Endothelial cell of umbilical vein (primary cell): ENCODE results near the gene MLF1. TPM values are rescaled to one million over a fixed set of nuclear protein-coding genes. Genes with fewer than 3 reads are reported as not detected.

Source experiments
- BruUV-seq: library from RNA; stranded (reverse); fragments of 400-500 nt; replicated peaks from 2 replicates; lab custom pipeline; 2021; lab: Mats Ljungman, UMichigan
- CTCF ChIA-PET: fragments of 300-600, 350-600 bp; sonication (Branson Sonifier 250); formaldehyde crosslinking; loops from one replicate; lab custom pipeline; 2021; ENCODE audit warnings: antibody characterized with exemption, inconsistent platforms; lab: Charles Lee
- POLR2A ChIA-PET: fragments of 300-600, 350-600 bp; sonication (Branson Sonifier 250); formaldehyde crosslinking; loops from one replicate; lab custom pipeline; 2021; ENCODE audit warnings: antibody characterized with exemption, inconsistent platforms; lab: Charles Lee
- DNase-seq: peaks from one replicate; pipeline ENCODE4 v3.0.0-alpha.2; 2011; ENCODE audit warnings: low read depth, low spot score
- FAIRE-seq: peaks from 2 replicates; lab custom pipeline; 2011; peaks lifted over from hg19 to GRCh38; lab: Jason Lieb, UNC
- H2AFZ ChIP-seq: 2 replicates; pipeline ENCODE4 v1.6.0; 2012; ENCODE audit warnings: low read depth, low read length, control low read depth, inconsistent platforms
- H3K27ac ChIP-seq: 2 replicates; pipeline ENCODE4 v1.5.1; 2011; ENCODE audit warnings: low read depth, mild to moderate bottlenecking, control low read depth, low read length, moderate library complexity; ENCODE audit not compliant: insufficient read depth
- H3K27me3 ChIP-seq, 2 experiments: 2 replicates each; pipeline versions ENCODE4 v1.6.0 to v1.6.1; 2011; ENCODE audit warnings: low read length in 2 of 2, mixed read lengths in 1 of 2; ENCODE audit not compliant: control insufficient read depth in 2 of 2, insufficient read depth in 2 of 2
- H3K36me3 ChIP-seq, 2 experiments: 2 replicates in 1 of 2; 3 replicates in 1 of 2; pipeline ENCODE4 v1.5.1; 2011; ENCODE audit warnings: low read length in 2 of 2, mild to moderate bottlenecking in 1 of 2, moderate library complexity in 1 of 2; ENCODE audit not compliant: control insufficient read depth in 2 of 2, insufficient read depth in 2 of 2; ENCODE audit errors: extremely low read depth in 1 of 2
- H3K4me1 ChIP-seq: 3 replicates; pipeline ENCODE4 v1.5.1; 2011; ENCODE audit warnings: mild to moderate bottlenecking, low read length; ENCODE audit not compliant: control insufficient read depth, insufficient read depth; ENCODE audit errors: extremely low read depth
- H3K4me2 ChIP-seq: 2 replicates; pipeline ENCODE4 v1.6.1; 2011; ENCODE audit warnings: low read length, control low read depth, mixed read lengths; ENCODE audit not compliant: insufficient read depth
- H3K4me3 ChIP-seq, 3 experiments: fragments of 200-600 bp in 1 of 3; sonication (generic), shearing (Covaris generic) in 1 of 3; replicated peaks in 1 of 3; 2 replicates each; pipeline ENCODE4 v1.5.1; 2011 to 2016; ENCODE audit warnings: control low read depth in 3 of 3, low read length in 3 of 3, mild to moderate bottlenecking in 2 of 3, inconsistent platforms in 1 of 3, low read depth in 1 of 3, moderate library complexity in 1 of 3; ENCODE audit not compliant: insufficient read depth in 1 of 3
- H3K79me2 ChIP-seq: 2 replicates; pipeline ENCODE4 v1.6.0; 2012; ENCODE audit warnings: low read length, inconsistent platforms; ENCODE audit not compliant: control insufficient read depth, insufficient read depth
- H3K9ac ChIP-seq: replicated peaks from 2 replicates; pipeline ENCODE3; 2011; ENCODE audit warnings: low read length, control low read depth; ENCODE audit not compliant: insufficient read depth; ENCODE audit errors: extremely low read depth
- H3K9me1 ChIP-seq: replicated peaks from 3 replicates; pipeline ENCODE4 v1.6.0; 2011; ENCODE audit warnings: mild to moderate bottlenecking, low read length; ENCODE audit not compliant: control insufficient read depth, insufficient read depth; ENCODE audit errors: extremely low read depth
- H3K9me3 ChIP-seq: replicated peaks from 2 replicates; pipeline ENCODE4 v1.5.1; 2012; ENCODE audit warnings: low read length, inconsistent platforms; ENCODE audit not compliant: control insufficient read depth, insufficient read depth
- H4K20me1 ChIP-seq: replicated peaks from 2 replicates; pipeline ENCODE3; 2011; ENCODE audit warnings: mild to moderate bottlenecking, low read length; ENCODE audit not compliant: control insufficient read depth, insufficient read depth; ENCODE audit errors: extremely low read depth
- MYC ChIP-seq: IDR thresholded peaks from one replicate; pipeline ENCODE4 v1.6.1; 2011; ENCODE audit warnings: mild to moderate bottlenecking, low read depth, low read length
- dilution Hi-C: fragments of 300-500 bp; cut with MboI; formaldehyde crosslinking; loops from one replicate; pipeline ENCODE4 v1.15.0; 2019; ENCODE audit warnings: low sequenced_read_pairs; ENCODE audit not compliant: extremely low pct_ligation_motif_present
- intact Hi-C: fragments of 100-400 bp; cut with micrococcal nuclease; formaldehyde crosslinking; loops from one replicate; pipeline ENCODE4 v1.10.0; 2022
- polyA plus RNA-seq, 4 experiments: library from polyadenylated mRNA; depleted of rRNA in 3 of 4; stranded (reverse) in 3 of 4; unstranded in 1 of 4; fragments of >200 nt; gene quantifications; 2 replicates each; pipeline versions ENCODE4 v1.2.1 to v1.2.3, GENCODE V29; 2011 to 2012; ENCODE audit warnings: missing spikeins in 1 of 4
- total RNA-seq: library from RNA; stranded (reverse); gene quantifications from 2 replicates; pipeline ENCODE4 v1.2.3, GENCODE V29; 2021
- TF ChIP-seq, protein P1 (sequence below), 2 donors: IDR thresholded peaks; 1 replicate in 1 of 2; 2 replicates in 1 of 2; pipeline ENCODE4 v1.5.1; 2011; ENCODE audit warnings: low read length in 2 of 2, mild to moderate bottlenecking in 2 of 2, moderate library complexity in 2 of 2, control low read depth in 1 of 2, inconsistent platforms in 1 of 2, low read depth in 1 of 2; ENCODE audit not compliant: insufficient read depth in 1 of 2; ENCODE audit errors: extremely low read depth in 1 of 2

The MLF1 gene
- total and polyA plus RNA-seq, 2 donors (not counting 3 experiments of a cell fraction or from before 2014, with no cell fraction given) = 3.0 to 5.3 TPM

DNA sequence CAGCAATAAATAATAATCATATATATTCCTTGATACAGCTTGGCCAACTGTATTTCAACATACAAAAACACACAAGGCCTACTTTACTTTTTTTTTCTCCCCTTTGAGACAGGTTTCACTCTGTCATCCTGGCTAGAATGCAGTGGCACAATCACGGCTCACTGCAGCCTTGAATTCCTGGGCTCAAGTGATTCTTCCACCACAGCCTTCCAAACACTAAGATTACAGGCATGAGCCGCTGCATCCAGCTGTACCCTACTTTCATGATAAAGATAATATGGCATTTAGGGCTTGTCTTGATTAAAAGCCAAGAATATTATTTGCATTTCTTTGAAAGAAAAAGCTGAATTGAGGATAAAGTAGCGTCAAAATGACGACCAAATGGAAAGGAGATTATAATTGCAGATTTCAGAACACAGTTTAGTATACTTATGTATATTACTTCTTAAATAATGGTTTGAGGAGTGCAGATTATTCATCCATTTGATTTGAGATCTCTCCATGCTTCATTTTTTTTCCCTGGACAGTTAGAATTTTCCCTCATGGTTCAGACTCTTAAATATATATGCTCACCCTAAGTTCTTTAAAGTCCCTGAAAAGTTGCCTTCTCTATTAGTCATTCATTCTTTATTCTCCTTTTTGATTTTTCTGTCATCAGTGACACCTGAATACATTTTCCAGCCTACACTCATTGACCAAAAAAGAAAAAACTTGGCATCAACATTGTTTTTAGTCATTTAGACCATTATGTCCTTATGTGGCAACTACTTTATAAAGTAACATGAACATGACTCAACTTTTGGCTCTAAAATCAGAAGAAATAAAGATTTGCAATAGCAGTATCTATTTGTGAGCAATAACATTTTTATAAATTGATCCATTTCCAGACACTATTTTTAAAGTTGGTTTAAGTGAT, 48.5 kb upstream of the MLF1 start:
- H3K9me3 ChIP-seq = no peaks in the 10 kb centered on the region
- no peaks in the 10 kb centered on the region for H3K79me2 ChIP-seq
- intact Hi-C loops = no loop called here
- no peak overlapping the region for H3K4me2 ChIP-seq
- no peaks in the 10 kb centered on the region for H3K27me3 ChIP-seq
- dilution Hi-C loops = no loop called here
- no peak overlapping the region for H3K27ac ChIP-seq
- no peak overlapping the region for H3K4me3 ChIP-seq
- no peaks in the 10 kb centered on the region for H3K4me1 ChIP-seq
- no peaks in the 10 kb centered on the region for H3K9me1 ChIP-seq
- no peaks in the 10 kb centered on the region for H4K20me1 ChIP-seq
- DNase-seq (no peak), FAIRE-seq (no peak)
- no peak overlapping the region for H3K9ac ChIP-seq
- no peaks in the 10 kb centered on the region for H3K36me3 ChIP-seq
- ChIA-PET CTCF (interaction anchor here (0.7 to 1.2 kb wide), 2 partner anchors 18 to 905 kb away, joined by 4 to 5 read pairs; no protein-coding TSS in a partner anchor), POLR2A (no interaction called here)
- BruUV-seq = no TSS peak
- no peak overlapping the region for H2AFZ ChIP-seq
- TF ChIP-seq, protein P1, sequence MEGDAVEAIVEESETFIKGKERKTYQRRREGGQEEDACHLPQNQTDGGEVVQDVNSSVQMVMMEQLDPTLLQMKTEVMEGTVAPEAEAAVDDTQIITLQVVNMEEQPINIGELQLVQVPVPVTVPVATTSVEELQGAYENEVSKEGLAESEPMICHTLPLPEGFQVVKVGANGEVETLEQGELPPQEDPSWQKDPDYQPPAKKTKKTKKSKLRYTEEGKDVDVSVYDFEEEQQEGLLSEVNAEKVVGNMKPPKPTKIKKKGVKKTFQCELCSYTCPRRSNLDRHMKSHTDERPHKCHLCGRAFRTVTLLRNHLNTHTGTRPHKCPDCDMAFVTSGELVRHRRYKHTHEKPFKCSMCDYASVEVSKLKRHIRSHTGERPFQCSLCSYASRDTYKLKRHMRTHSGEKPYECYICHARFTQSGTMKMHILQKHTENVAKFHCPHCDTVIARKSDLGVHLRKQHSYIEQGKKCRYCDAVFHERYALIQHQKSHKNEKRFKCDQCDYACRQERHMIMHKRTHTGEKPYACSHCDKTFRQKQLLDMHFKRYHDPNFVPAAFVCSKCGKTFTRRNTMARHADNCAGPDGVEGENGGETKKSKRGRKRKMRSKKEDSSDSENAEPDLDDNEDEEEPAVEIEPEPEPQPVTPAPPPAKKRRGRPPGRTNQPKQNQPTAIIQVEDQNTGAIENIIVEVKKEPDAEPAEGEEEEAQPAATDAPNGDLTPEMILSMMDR (IDR thresholded peaks at IDR 0.05; ENCODE audit: extremely low read depth in 1 of 2, insufficient read depth in 1 of 2, low read depth in 1 of 2, low read length in 2 of 2) = no peak

DNA sequence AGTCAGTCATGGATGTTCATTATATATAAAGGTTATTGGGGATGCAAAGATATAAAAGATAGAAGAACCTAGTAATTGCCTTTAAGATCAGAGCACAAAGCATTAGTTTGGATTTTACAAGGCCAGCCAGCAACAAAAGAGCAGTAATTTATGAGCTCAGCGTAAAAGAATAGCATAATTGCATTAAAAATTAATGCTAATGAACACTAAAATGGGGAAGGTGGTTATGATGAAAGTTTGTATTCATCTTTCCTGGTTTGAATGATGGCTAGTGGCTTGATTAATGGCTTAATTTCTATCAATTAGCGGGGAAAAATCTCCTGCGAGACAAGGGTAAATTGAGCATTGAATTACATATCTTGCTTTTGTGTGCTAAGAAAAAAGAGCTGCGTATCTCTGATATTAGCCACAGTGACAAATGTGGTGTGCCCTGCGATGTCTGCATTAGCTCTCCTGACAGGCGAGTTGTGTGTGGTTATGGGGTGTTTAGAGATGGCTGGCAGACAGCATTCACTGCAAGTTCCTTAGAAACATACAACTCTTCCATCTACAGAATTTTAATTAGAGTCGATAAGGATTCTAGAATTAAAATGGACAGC, 42.8 kb upstream of the MLF1 start:
- Histone ChIP-seq H3K27me3 (no peaks in the 10 kb centered on the region), H3K79me2 (no peaks in the 10 kb centered on the region), H3K4me2 (no peak overlapping the region), H3K4me3 (no peak overlapping the region), H3K27ac (no peak overlapping the region), H3K36me3 (no peaks in the 10 kb centered on the region), H4K20me1 (no peaks in the 10 kb centered on the region), H3K9ac (no peak overlapping the region), H3K9me3 (no peaks in the 10 kb centered on the region), H3K9me1 (no peaks in the 10 kb centered on the region), H2AFZ (no peak overlapping the region), H3K4me1 (no peaks in the 10 kb centered on the region)
- POLR2A ChIA-PET = no interaction called here
- dilution Hi-C loops (no loop called here), intact Hi-C loops (no loop called here)
- no peak for TF ChIP-seq MYC
- no TSS peak for BruUV-seq
- FAIRE-seq = no peak
- CTCF ChIA-PET = interaction anchor here (1.4 to 3.0 kb wide), 3 partner anchors 263 to 922 kb away, joined by 3 to 17 read pairs (median 6); no protein-coding TSS in a partner anchor
- no peak for DNase-seq
